HCT116 (cell line): ENCODE measurements around the gene STARD3. TPM values are rescaled to one million over a fixed set of nuclear protein-coding genes. Genes with fewer than 3 reads are reported as not detected.

Source experiments
- ATAC-seq: fragments of 200-7000 bp; cut with Tn5 transposase; 2 replicates; pipeline ENCODE4 v1.9.1; 2020; ENCODE audit warnings: mild to moderate bottlenecking, moderate library complexity
- BruUV-seq: library from RNA; stranded (reverse); fragments of 400-500 nt; replicated peaks from 2 replicates; lab custom pipeline; 2021; lab: Mats Ljungman, UMichigan
- CTCF ChIA-PET: fragments of 300-600 bp; sonication (Branson Sonifier 250); formaldehyde crosslinking; loops from one replicate; lab custom pipeline; 2021; ENCODE audit warnings: antibody characterized with exemption; lab: Charles Lee
- POLR2A ChIA-PET: fragments of 300-600, 350-600 bp; sonication (Branson Sonifier 250); formaldehyde crosslinking; loops from one replicate; lab custom pipeline; 2021; ENCODE audit warnings: antibody characterized with exemption; lab: Charles Lee
- RAD21 ChIA-PET, 2 experiments: fragments of 300-600 bp; sonication (Branson Sonifier 250); formaldehyde crosslinking; loops; one replicate each; lab custom pipeline; 2023; ENCODE audit warnings: low total read pairs in 2 of 2; ENCODE audit not compliant: uncharacterized antibody in 2 of 2, unreplicated experiment in 2 of 2, low non-redundant PET in 1 of 2; lab: Charles Lee
- DNase-seq: peaks from one replicate; pipeline ENCODE4 v3.0.0-alpha.2; 2010; ENCODE audit warnings: low read depth, low spot score
- H2AFZ ChIP-seq: fragments of 200-600 bp; shearing (Covaris generic), sonication (generic); 2 replicates; pipeline ENCODE4 v1.6.1; 2017; ENCODE audit warnings: low read depth, mixed run types, mixed read lengths, antibody characterized with exemption, low read length; ENCODE audit not compliant: poor library complexity, severe bottlenecking
- H3K27ac ChIP-seq: 2 replicates; pipeline ENCODE4 v1.5.1; 2012; ENCODE audit warnings: low read depth, low read length
- H3K27me3 ChIP-seq: fragments of 200-600 bp; sonication (generic); 2 replicates; pipeline ENCODE4 v1.6.1; 2016; ENCODE audit warnings: mixed run types, low read length, mixed read lengths; ENCODE audit not compliant: insufficient read depth
- H3K36me3 ChIP-seq, 2 experiments: fragments of 200-500 bp in 1 of 2; fragments of 200-600 bp in 1 of 2; sonication (Bioruptor generic) in 1 of 2; sonication (generic) in 1 of 2; 2 replicates each; pipeline versions ENCODE4 v1.5.1 to v1.6.1; 2014 to 2016; ENCODE audit warnings: low read length in 2 of 2, inconsistent platforms in 1 of 2, mixed read lengths in 1 of 2, mixed run types in 1 of 2; ENCODE audit not compliant: insufficient read depth in 2 of 2, control insufficient read depth in 1 of 2
- H3K4me1 ChIP-seq, 2 experiments: fragments of 200-600 bp in 1 of 2; sonication (generic) in 1 of 2; 2 replicates each; pipeline versions ENCODE4 v1.5.1 to v1.6.1; 2012 to 2017; ENCODE audit warnings: low read length in 2 of 2, inconsistent platforms in 1 of 2, mild to moderate bottlenecking in 1 of 2, mixed read lengths in 1 of 2, mixed run types in 1 of 2, moderate library complexity in 1 of 2; ENCODE audit not compliant: insufficient read depth in 2 of 2, control insufficient read depth in 1 of 2
- H3K4me2 ChIP-seq: fragments of 200-600 bp; sonication (generic); 2 replicates; pipeline ENCODE4 v1.6.1; 2017; ENCODE audit warnings: mixed run types, low read length, mixed read lengths
- H3K4me3 ChIP-seq, 2 experiments: fragments of 200-600 bp in 1 of 2; sonication (generic) in 1 of 2; replicated peaks in 1 of 2; 2 replicates each; pipeline ENCODE4 v1.5.1; 2011 to 2016; ENCODE audit warnings: low read length in 2 of 2, control low read depth in 1 of 2, low read depth in 1 of 2, mild to moderate bottlenecking in 1 of 2, mixed read lengths in 1 of 2, mixed run types in 1 of 2
- H3K79me2 ChIP-seq: fragments of 200-600 bp; sonication (generic); 2 replicates; pipeline ENCODE4 v1.6.1; 2017; ENCODE audit warnings: mild to moderate bottlenecking, mixed run types, low read length, moderate library complexity, mixed read lengths; ENCODE audit not compliant: insufficient read depth
- H3K9ac ChIP-seq: fragments of 200-600 bp; sonication (generic); 2 replicates; pipeline ENCODE4 v1.6.1; 2016; ENCODE audit warnings: low read length, mixed read lengths
- H3K9me2 ChIP-seq: fragments of 200-600 bp; sonication (generic), shearing (Covaris generic); 2 replicates; pipeline ENCODE4 v1.6.1; 2017; ENCODE audit warnings: mixed run types, mild to moderate bottlenecking, moderate library complexity; ENCODE audit not compliant: insufficient read depth
- H3K9me3 ChIP-seq, 2 experiments: fragments of 200-500 bp in 1 of 2; fragments of 200-600 bp in 1 of 2; sonication (Bioruptor generic) in 1 of 2; sonication (generic) in 1 of 2; 2 replicates each; pipeline ENCODE4 v1.6.1; 2014 to 2017; ENCODE audit warnings: low read length in 2 of 2, mixed read lengths in 2 of 2, inconsistent platforms in 1 of 2, low read depth in 1 of 2, mild to moderate bottlenecking in 1 of 2, mixed run types in 1 of 2, moderate library complexity in 1 of 2; ENCODE audit not compliant: control insufficient read depth in 1 of 2, insufficient read depth in 1 of 2
- H4K20me1 ChIP-seq: fragments of 200-600 bp; sonication (generic), shearing (Covaris generic); 2 replicates; pipeline ENCODE4 v1.6.1; 2017; ENCODE audit warnings: mixed run types, mild to moderate bottlenecking, moderate library complexity; ENCODE audit not compliant: insufficient read depth
- CBX3 ChIP-seq: IDR thresholded peaks from 2 replicates; pipeline ENCODE4 v1.6.1; 2012; ENCODE audit warnings: low read depth
- CEBPB ChIP-seq: IDR thresholded peaks from 2 replicates; pipeline ENCODE4 v1.6.1; 2012; ENCODE audit warnings: low read depth
- EZH2 ChIP-seq: fragments of 200-600 bp; sonication (generic); IDR thresholded peaks from 2 replicates; pipeline ENCODE4 v1.6.1; 2017; ENCODE audit warnings: antibody characterized with exemption, mixed run types
- FOSL1 ChIP-seq: IDR thresholded peaks from 2 replicates; pipeline ENCODE4 v1.6.1; 2012; ENCODE audit warnings: low read depth
- JUND ChIP-seq: IDR thresholded peaks from 2 replicates; pipeline ENCODE4 v1.6.1; 2012
- MAX ChIP-seq: IDR thresholded peaks from 2 replicates; pipeline ENCODE4 v1.6.1; 2012
- POLR2A ChIP-seq: IDR thresholded peaks from 2 replicates; pipeline ENCODE4 v1.7.0; 2011; ENCODE audit warnings: borderline replicate concordance; ENCODE audit not compliant: insufficient read depth, insufficient read length; ENCODE audit errors: extremely low read depth
- SIN3A ChIP-seq: IDR thresholded peaks from 2 replicates; pipeline ENCODE4 v1.6.1; 2012; ENCODE audit warnings: low read depth
- TCF7L2 ChIP-seq: IDR thresholded peaks from 2 replicates; pipeline ENCODE4 v1.7.0; 2011; ENCODE audit warnings: borderline replicate concordance, inconsistent platforms; ENCODE audit not compliant: insufficient read depth, insufficient read length; ENCODE audit errors: extremely low read depth
- ZBTB33 ChIP-seq: IDR thresholded peaks from 2 replicates; pipeline ENCODE4 v1.6.1; 2011; ENCODE audit warnings: mild to moderate bottlenecking, low read length, moderate library complexity; ENCODE audit not compliant: insufficient replicate concordance; ENCODE audit errors: extremely low read depth
- ZFX ChIP-seq: fragments of 450-650 bp; IDR thresholded peaks from 2 replicates; pipeline ENCODE4 v1.6.1; 2017
- ZNF274 ChIP-seq: fragments of 200-500 bp; sonication (Bioruptor generic); IDR thresholded peaks from 2 replicates; pipeline ENCODE4 v1.6.1; 2014; ENCODE audit warnings: mild to moderate bottlenecking, low read depth, low read length, inconsistent platforms
- intact Hi-C: fragments of 100-400 bp; cut with micrococcal nuclease; formaldehyde crosslinking; loops from 2 replicates; pipeline ENCODE4 v1.10.0; 2022
- total RNA-seq: library from RNA; stranded (reverse); gene quantifications from one replicate; pipeline ENCODE4 v1.2.1, GENCODE V29; 2021; ENCODE audit not compliant: unreplicated experiment

STARD3 gene
- total RNA-seq, 1 experiment from 2014 or later, result 73.9 TPM

- no peak overlapping the region for H3K4me3 ChIP-seq
- no peaks in the 10 kb centered on the region for H4K20me1 ChIP-seq
- H3K9me3 ChIP-seq, result no peaks in the 10 kb centered on the region
- ATAC-seq, result no peak
- intact Hi-C loops, result no loop called here
- no peak overlapping the region for H2AFZ ChIP-seq
- BruUV-seq, result no TSS peak
- H3K4me2 ChIP-seq, result no peak overlapping the region
- no peaks in the 10 kb centered on the region for H3K9me2 ChIP-seq
- no peaks in the 10 kb centered on the region for H3K27me3 ChIP-seq
- no peak overlapping the region for H3K9ac ChIP-seq
- no peak for DNase-seq
- ChIA-PET CTCF (no interaction called here), RAD21 (no interaction called here), POLR2A (no interaction called here)
- H3K4me1 ChIP-seq, result peaks cover 22 to 27% of the 10 kb centered on the region in 2 experiments
- no peaks in the 10 kb centered on the region for H3K79me2 ChIP-seq
- TF ChIP-seq POLR2A (no peak), EZH2 (no peak), SIN3A (no peak), ZNF274 (no peak), TCF7L2 (no peak), ZFX (no peak), ZBTB33 (no peak), CEBPB (no peak), MAX (no peak), JUND (no peak), CBX3 (no peak), FOSL1 (no peak)
- H3K27ac ChIP-seq, result no peak overlapping the region
- H3K36me3 ChIP-seq, result peaks cover 2 to 5% of the 10 kb centered on the region in 2 experiments; a peak in 1 of 4 replicates
These were observed 23.0 kb downstream of the STARD3 start for GRCh38 chr17:39660011-39660360.
